Measurements from ENCODE around the gene HSFY1.
"Not testable (repeated sequence)": the region's sequence is repeated elsewhere in the genome, so short reads cannot be mapped to it uniquely, and the experiment has no call there.

HSFY1 gene

GRCh38 chrY:18546420-18546819 is at the start of gene HSFY1:
Gene HSFY1 (plus strand): TSS chrY:18546720. CDS start chrY:18546788, 68 bp downstream.
- H3K4me3 Mint-ChIP-seq; ATAC-seq; H3K27me3 Mint-ChIP-seq; H3K9me3 Mint-ChIP-seq; DNase-seq; H3K4me1 Mint-ChIP-seq; H3K27ac Mint-ChIP-seq; H3K36me3 Mint-ChIP-seq (ENCODE audit: low read depth): not testable (repeated sequence)

GRCh38 chrY:18504266-18504665 is 42.3 kb upstream of the HSFY1 start:
- H3K36me3 Mint-ChIP-seq (ENCODE audit: low read depth); ATAC-seq; DNase-seq; H3K4me1 Mint-ChIP-seq; H3K9me3 Mint-ChIP-seq; H3K27ac Mint-ChIP-seq; H3K4me3 Mint-ChIP-seq; H3K27me3 Mint-ChIP-seq: not testable (repeated sequence)

DNA sequence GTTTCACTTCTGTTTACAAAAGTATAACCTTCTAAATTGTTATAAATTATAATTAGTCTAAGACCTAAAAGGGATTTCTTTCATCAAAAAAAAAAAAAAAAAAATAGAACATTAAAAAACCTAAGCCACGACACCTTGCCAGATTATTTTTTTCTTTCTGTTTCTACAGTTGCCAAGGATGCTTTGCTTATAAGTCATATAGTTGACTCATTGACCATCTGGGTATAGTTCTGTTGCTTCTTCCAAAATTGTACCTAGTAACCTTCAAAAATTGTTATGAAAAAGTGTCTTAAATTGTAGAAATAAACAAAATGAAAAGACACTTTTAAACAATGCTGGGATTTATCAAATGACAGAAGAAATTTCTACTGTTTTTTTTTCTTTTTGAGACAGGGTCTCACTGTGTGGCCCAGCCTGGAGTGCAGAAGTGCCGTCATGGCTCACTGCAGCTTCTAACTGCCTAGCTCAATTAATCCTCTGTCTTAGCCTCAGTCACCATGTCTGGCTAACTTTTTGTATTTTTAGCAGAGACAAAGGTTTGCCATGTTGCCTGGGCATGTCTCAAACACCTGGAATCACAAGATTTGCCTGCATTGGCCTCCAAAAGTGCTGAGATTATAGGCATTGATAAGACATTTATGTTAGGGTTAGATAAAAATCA is 15.4 kb upstream of the HSFY1 start:
- not testable (repeated sequence) for H3K27ac Mint-ChIP-seq; H3K36me3 Mint-ChIP-seq (ENCODE audit: low read depth); H3K27me3 Mint-ChIP-seq; H3K4me3 Mint-ChIP-seq; ATAC-seq; DNase-seq; H3K9me3 Mint-ChIP-seq; H3K4me1 Mint-ChIP-seq

GRCh38 chrY:18538952-18539351 is 7.6 kb upstream of the HSFY1 start:
- DNase-seq; H3K27ac Mint-ChIP-seq; H3K9me3 Mint-ChIP-seq; H3K27me3 Mint-ChIP-seq; ATAC-seq; H3K4me1 Mint-ChIP-seq; H3K4me3 Mint-ChIP-seq; H3K36me3 Mint-ChIP-seq (ENCODE audit: low read depth): not testable (repeated sequence)

- not testable (repeated sequence) for H3K27me3 Mint-ChIP-seq; H3K4me1 Mint-ChIP-seq; DNase-seq; ATAC-seq; H3K27ac Mint-ChIP-seq; H3K9me3 Mint-ChIP-seq; H3K4me3 Mint-ChIP-seq; H3K36me3 Mint-ChIP-seq (ENCODE audit: low read depth)
Observed at GRCh38 chrY:18553132-18553531, 6.6 kb downstream of the HSFY1 start.

DNA sequence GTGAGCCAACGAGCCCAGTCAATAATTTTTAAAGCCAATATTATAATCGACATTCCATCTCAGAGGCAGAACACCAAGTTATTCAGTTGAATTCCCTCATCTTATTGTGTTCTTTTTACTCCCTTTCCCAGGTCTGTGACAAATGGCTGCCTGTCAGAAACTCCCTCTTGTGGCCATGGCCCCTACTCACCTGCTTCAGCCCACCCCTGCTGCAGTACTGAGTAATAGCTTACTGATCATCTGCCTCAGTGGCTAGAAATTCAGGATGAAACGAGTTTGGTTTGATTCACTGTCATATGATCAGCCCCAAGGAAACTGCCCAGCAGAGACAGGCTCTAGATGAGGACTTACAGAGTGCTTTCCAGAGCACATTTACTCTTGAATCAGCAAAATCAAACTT is 19.4 kb downstream of the HSFY1 start:
- not testable (repeated sequence) for ATAC-seq; H3K4me1 Mint-ChIP-seq; H3K36me3 Mint-ChIP-seq (ENCODE audit: low read depth); H3K27ac Mint-ChIP-seq; H3K4me3 Mint-ChIP-seq; H3K27me3 Mint-ChIP-seq; DNase-seq; H3K9me3 Mint-ChIP-seq
